Upper lobe of left lung (tissue), 6 donors: ENCODE measurements around the gene EFNA5. TPM values are rescaled to one million over a fixed set of nuclear protein-coding genes. Genes with fewer than 3 reads are reported as not detected.

ENCODE experiments used
- ATAC-seq, 2 donors: fragments of 200-7000 bp; cut with Tn5 transposase; one replicate each; pipeline ENCODE4 v1.9.1; 2022; ENCODE audit warnings: mild to moderate bottlenecking in 2 of 2, moderate library complexity in 2 of 2; ENCODE audit not compliant: low FRiP score in 2 of 2
- DNase-seq, 2 donors: peaks; one replicate each; pipeline ENCODE4 v3.0.0-alpha.2; 2019 to 2020
- H3K27ac ChIP-seq, 4 donors: fragments of 200-600 bp; sonication (generic); one replicate each; pipeline ENCODE4 v1.5.1; 2016 to 2019
- H3K27me3 ChIP-seq, 4 donors: fragments of 200-600 bp; sonication (generic); one replicate each; pipeline ENCODE4 v1.5.1; 2017 to 2019
- H3K36me3 ChIP-seq, 4 donors: fragments of 200-600 bp; sonication (generic); one replicate each; pipeline ENCODE4 v1.5.1; 2016 to 2019
- H3K4me1 ChIP-seq, 4 donors: fragments of 200-600 bp; sonication (generic); one replicate each; pipeline ENCODE4 v1.5.1; 2018 to 2019
- H3K4me3 ChIP-seq, 4 donors: fragments of 200-600 bp; sonication (generic); one replicate each; pipeline ENCODE4 v1.5.1; 2017 to 2019; ENCODE audit warnings: mild to moderate bottlenecking in 2 of 4, moderate library complexity in 1 of 4
- H3K9me3 ChIP-seq, 4 donors: fragments of 200-600 bp; sonication (generic); one replicate each; pipeline ENCODE4 v1.5.1; 2018 to 2019
- EP300 ChIP-seq, 4 donors: sonication (generic); formaldehyde crosslinking; IDR thresholded peaks; one replicate each; pipeline ENCODE4 v1.5.1; 2017; ENCODE audit warnings: antibody characterized with exemption in 4 of 4, control low read depth in 2 of 4
- POLR2A ChIP-seq, 4 donors: fragments of 450-650 bp; IDR thresholded peaks; one replicate each; pipeline ENCODE4 v1.5.1; 2016 to 2017; ENCODE audit warnings: antibody characterized with exemption in 4 of 4, mild to moderate bottlenecking in 2 of 4
- POLR2AphosphoS5 ChIP-seq, 2 donors: sonication (generic); formaldehyde crosslinking; IDR thresholded peaks; one replicate each; pipeline ENCODE4 v1.5.1; 2017; ENCODE audit warnings: antibody characterized with exemption in 2 of 2
- WGBS, 2 donors: methylation state at CpG; one replicate each; pipeline ENCODE4 v1.1.5; 2017 to 2018; 5-methylcytosine and 5-hydroxymethylcytosine counted together
- total RNA-seq, 6 donors: library from RNA; depleted of rRNA in 4 of 6; stranded (reverse); fragments of >200 nt in 4 of 6; gene quantifications; one replicate each; pipeline versions ENCODE4 v1.1.0 to v1.2.1, GENCODE V29; 2016 to 2021
- TF ChIP-seq, protein P1 (sequence below), 6 experiments: fragments of 450-650 bp in 4 of 6; fragments of 200-600 bp in 2 of 6; sonication (generic) in 2 of 6; IDR thresholded peaks; one replicate each; pipeline ENCODE4 v1.5.1; 2016 to 2019; ENCODE audit warnings: antibody characterized with exemption in 6 of 6
- donor health status: DM: no; HTN: no; CAD: no; lungs with moderate emphysema.
- donor health status: DM: no; HTN: yes; CAD: no; lungs with severe emphysema.

The EFNA5 gene
- total RNA-seq, 6 donors from 2014 or later = 4.1 to 41.9 (median 7.3) TPM

- TF ChIP-seq, protein P1, sequence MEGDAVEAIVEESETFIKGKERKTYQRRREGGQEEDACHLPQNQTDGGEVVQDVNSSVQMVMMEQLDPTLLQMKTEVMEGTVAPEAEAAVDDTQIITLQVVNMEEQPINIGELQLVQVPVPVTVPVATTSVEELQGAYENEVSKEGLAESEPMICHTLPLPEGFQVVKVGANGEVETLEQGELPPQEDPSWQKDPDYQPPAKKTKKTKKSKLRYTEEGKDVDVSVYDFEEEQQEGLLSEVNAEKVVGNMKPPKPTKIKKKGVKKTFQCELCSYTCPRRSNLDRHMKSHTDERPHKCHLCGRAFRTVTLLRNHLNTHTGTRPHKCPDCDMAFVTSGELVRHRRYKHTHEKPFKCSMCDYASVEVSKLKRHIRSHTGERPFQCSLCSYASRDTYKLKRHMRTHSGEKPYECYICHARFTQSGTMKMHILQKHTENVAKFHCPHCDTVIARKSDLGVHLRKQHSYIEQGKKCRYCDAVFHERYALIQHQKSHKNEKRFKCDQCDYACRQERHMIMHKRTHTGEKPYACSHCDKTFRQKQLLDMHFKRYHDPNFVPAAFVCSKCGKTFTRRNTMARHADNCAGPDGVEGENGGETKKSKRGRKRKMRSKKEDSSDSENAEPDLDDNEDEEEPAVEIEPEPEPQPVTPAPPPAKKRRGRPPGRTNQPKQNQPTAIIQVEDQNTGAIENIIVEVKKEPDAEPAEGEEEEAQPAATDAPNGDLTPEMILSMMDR (IDR thresholded peaks at IDR 0.05) = no peak
- TF ChIP-seq POLR2A (IDR thresholded peaks at IDR 0.05) (no peak), EP300 (IDR thresholded peaks at IDR 0.05) (no peak), POLR2AphosphoS5 (IDR thresholded peaks at IDR 0.05) (no peak)
- no peaks in the 10 kb centered on the region for H3K27me3 ChIP-seq
- no peak overlapping the region for H3K4me3 ChIP-seq
- no peaks in the 10 kb centered on the region for H3K9me3 ChIP-seq
- WGBS, 2 donors = 89 to 95% methylated on average over 3 of the region's 3 CpGs
- DNase-seq (no peak), ATAC-seq (no peak)
- H3K4me1 ChIP-seq = no peaks in the 10 kb centered on the region
- no peaks in the 10 kb centered on the region for H3K36me3 ChIP-seq
- H3K27ac ChIP-seq = no peak overlapping the region
Observed at GRCh38 chr5:107516452-107517184, 154.1 kb downstream of the EFNA5 start.

DNA sequence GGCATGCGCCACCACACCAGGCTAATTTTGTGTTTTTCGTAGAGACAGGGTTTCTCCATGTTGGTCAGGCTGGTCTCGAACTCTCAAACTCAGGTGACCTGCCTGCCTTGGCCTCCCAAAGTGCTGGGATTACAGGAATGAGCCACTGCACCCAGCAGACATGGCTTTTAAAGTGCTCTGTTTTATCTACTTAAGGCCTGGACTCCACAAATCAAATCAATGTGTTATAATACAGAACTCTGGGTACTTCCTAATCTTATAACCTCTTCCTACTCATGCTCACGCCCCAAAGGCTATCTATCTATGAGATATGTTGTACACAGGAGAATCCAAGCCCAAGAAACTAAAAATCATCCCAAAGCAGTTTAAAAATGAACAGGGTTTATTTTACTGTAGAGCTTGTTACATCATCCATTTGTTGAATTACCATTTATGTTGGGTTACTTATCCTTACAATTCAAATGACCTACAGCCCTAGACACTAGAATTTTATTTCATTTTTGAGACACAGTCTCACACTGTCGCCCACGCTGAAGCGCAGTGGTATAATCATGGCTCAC is 155.1 kb downstream of the EFNA5 start:
- H3K4me1 ChIP-seq = no peaks in the 10 kb centered on the region
- ATAC-seq (no peak), DNase-seq (no peak)
- no peak overlapping the region for H3K4me3 ChIP-seq
- no peaks in the 10 kb centered on the region for H3K27me3 ChIP-seq
- 93 to 95% methylated on average over 7 of the region's 7 CpGs for WGBS, 2 donors
- no peaks in the 10 kb centered on the region for H3K36me3 ChIP-seq
- H3K27ac ChIP-seq = no peak overlapping the region
- no peaks in the 10 kb centered on the region for H3K9me3 ChIP-seq
- TF ChIP-seq EP300 (IDR thresholded peaks at IDR 0.05) (no peak), POLR2A (IDR thresholded peaks at IDR 0.05) (no peak), POLR2AphosphoS5 (IDR thresholded peaks at IDR 0.05) (no peak)
- TF ChIP-seq, protein P1 (IDR thresholded peaks at IDR 0.05) = no peak

- ATAC-seq (no peak), DNase-seq (no peak)
- 72 to 81% methylated on average over 2 of the region's 2 CpGs for WGBS, 2 donors
- no peaks in the 10 kb centered on the region for H3K36me3 ChIP-seq
- no peaks in the 10 kb centered on the region for H3K4me1 ChIP-seq
- H3K27me3 ChIP-seq = no peaks in the 10 kb centered on the region
- H3K9me3 ChIP-seq = no peaks in the 10 kb centered on the region
- TF ChIP-seq POLR2A (IDR thresholded peaks at IDR 0.05) (no peak), POLR2AphosphoS5 (IDR thresholded peaks at IDR 0.05) (no peak), EP300 (IDR thresholded peaks at IDR 0.05) (no peak)
- TF ChIP-seq, protein P1 (IDR thresholded peaks at IDR 0.05) = no peak
- no peak overlapping the region for H3K4me3 ChIP-seq
- H3K27ac ChIP-seq = no peak overlapping the region
Observed at GRCh38 chr5:107514305-107514704, 156.4 kb downstream of the EFNA5 start.

DNA sequence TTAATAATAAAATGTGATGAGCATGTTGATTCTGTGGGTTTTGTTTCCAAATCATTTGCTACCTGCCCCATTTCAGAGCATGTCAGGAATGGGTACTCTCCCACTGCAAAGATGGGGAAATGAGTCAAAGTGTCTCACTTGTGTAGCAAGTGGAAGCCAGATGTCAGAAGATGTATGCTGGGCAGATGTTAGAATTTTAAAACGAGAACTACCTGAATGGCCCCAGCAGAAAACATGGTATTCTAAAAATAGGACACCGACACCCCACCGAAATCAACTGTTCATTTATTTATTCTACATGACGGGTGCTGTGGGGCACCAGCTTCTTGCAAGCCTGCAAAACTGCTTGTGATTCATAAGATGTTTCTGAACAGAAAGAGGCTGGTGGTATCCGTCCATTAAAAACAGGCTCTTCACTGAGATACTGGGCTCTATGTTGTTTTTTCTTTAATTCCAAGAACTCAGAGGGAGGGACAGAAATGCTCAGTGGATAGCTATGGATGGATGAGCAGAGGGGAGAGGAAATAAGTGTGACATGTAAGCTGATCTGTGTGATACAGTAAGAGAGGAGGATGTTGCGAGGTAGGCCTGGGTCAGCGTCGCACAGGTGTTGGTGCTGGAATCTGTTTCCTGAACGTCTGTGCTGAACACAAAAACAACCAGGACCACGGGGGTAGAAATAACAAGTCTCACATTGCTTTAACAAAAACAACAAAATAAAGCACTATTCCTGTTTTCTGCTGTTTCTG is 157.2 kb downstream of the EFNA5 start:
- no peak for TF ChIP-seq POLR2AphosphoS5 (IDR thresholded peaks at IDR 0.05)
- TF ChIP-seq EP300 (IDR thresholded peaks at IDR 0.05) = no peak
- TF ChIP-seq, protein P1 (IDR thresholded peaks at IDR 0.05) = no peak
- no peak for TF ChIP-seq POLR2A (IDR thresholded peaks at IDR 0.05)
- Histone ChIP-seq H3K9me3 (no peaks in the 10 kb centered on the region), H3K4me1 (no peaks in the 10 kb centered on the region), H3K4me3 (no peak overlapping the region), H3K36me3 (no peaks in the 10 kb centered on the region), H3K27me3 (no peaks in the 10 kb centered on the region), H3K27ac (no peak overlapping the region)
- no peak for ATAC-seq
- no peak for DNase-seq
- 69 to 73% methylated on average over 10 of the region's 10 CpGs for WGBS, 2 donors
